HAP-1 (cell line): Measurements from ENCODE around the gene MOV10L1.
A peak's percentile ranks its signal among the peaks of the same experiment; 100 is the strongest.

Source experiments
- DNase-seq, 2 experiments: peaks; one replicate each; pipeline ENCODE4 v3.0.0-alpha.2; 2016 to 2020; ENCODE audit warnings: low spot score in 2 of 2
- H3K27me3 ChIP-seq: fragments of 250-450 bp; sonication (Bioruptor Pico); 2 replicates; pipeline ENCODE4 v1.5.1; 2020; ENCODE audit warnings: low read depth, mild to moderate bottlenecking, moderate library complexity
- H3K36me3 ChIP-seq: fragments of 250-450 bp; sonication (Bioruptor Pico); replicated peaks from 2 replicates; pipeline ENCODE4 v1.5.1; 2020; ENCODE audit warnings: mild to moderate bottlenecking
- H3K4me1 ChIP-seq: fragments of 250-450 bp; sonication (Bioruptor Pico); 2 replicates; pipeline ENCODE4 v1.5.1; 2020; ENCODE audit warnings: mild to moderate bottlenecking
- H3K4me3 ChIP-seq: fragments of 250-450 bp; sonication (Bioruptor Pico); 2 replicates; pipeline ENCODE4 v1.5.1; 2020; ENCODE audit warnings: mild to moderate bottlenecking, moderate library complexity
- H3K9me3 ChIP-seq: fragments of 250-450 bp; sonication (Bioruptor Pico); 2 replicates; pipeline ENCODE4 v1.5.1; 2020; ENCODE audit warnings: mild to moderate bottlenecking, moderate library complexity
- in situ Hi-C: fragments of 300-500 bp; cut with MboI; formaldehyde crosslinking; loops from 3 replicates; pipeline ENCODE4 v1.14.3; 2020; ENCODE audit warnings: low sequenced_read_pairs, inconsistent platforms, mixed read lengths

Gene MOV10L1

DNA sequence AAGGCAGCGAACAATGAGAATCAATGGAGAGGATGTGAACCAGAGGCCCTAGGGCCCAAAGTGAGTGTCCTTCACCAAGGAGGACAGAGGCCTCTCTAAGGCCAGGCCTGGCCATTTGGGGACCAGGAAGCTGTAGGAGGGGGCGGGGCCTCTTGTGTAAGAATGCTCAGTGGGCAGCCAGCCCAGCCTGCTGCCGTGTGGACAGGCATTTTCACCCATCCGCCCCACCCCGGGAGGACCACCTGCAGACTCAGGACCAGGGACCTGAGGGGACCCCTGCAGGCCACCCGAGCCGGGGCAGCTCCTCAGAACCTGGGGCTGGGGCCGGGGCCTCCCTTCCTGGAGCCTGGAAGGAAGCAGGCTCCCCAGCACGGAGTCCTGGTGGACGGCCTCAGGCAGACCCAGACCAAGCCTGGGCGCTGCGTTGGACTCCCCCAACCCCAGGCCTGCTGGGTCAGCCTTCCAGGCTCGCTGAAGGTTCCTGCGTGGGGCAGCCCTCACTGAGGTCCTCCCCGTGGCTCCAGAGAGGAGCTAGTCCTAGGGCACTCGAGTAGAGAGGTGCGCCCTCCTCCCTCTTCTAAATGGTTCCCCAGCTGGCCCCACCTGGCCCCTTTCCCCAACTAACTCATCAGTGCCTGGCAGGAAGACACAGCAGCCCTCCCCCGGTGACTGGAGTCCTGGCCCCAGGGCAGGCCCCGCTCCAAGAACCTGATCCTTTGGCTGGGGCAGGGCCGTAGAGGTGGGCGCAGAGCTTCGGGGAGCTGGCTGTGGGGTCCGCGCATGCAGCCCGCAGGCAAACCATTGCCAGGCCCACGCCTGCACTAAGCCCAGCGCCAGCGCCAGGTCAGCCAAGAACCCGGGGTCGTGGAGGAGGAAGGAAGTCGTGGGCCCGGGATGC, 94.4 kb downstream of the MOV10L1 start:
- in situ Hi-C loops, result no loop called here

DNA sequence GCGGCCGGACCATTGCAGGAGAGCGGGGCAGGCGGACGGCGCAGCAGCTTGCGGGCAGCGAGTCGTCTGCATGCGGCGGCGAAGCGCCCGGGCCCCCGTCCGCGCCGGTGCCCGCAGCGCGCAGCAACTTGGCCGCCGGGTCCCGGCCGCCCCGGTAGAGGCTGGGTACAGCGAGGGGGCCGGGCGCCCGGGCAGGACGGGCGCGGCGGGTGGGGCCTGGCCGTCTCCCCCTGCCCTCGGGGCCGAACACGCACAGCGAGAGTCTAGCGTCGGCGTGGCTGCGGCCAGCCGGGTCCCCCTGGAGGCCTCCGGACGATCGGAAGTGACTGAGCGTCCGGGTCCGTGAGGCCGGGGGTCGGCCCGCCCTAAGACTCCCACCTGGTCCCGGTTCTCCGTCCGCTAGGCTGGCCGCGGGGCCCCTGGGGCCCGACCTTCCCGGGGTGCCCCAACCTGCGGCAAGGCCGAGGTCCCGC, 95.1 kb downstream of the MOV10L1 start:
- H3K27me3 ChIP-seq, result no peaks in the 10 kb centered on the region
- in situ Hi-C loops, result no loop called here
- H3K4me1 ChIP-seq, result peaks cover 11% of the 10 kb centered on the region
- no peak for DNase-seq
- peak overlapping the region; percentile 21; the same call in 1 of the 2 replicates for H3K4me3 ChIP-seq
- no peaks in the 10 kb centered on the region for H3K9me3 ChIP-seq
- peaks cover 13% of the 10 kb centered on the region for H3K36me3 ChIP-seq

More for the DNA sequence above, 94.4 kb downstream of the MOV10L1 start:
- H3K27me3 ChIP-seq, result no peaks in the 10 kb centered on the region
- H3K36me3 ChIP-seq, result peaks cover 12% of the 10 kb centered on the region
- H3K4me1 ChIP-seq, result peaks cover 6% of the 10 kb centered on the region; the same call in 1 of the 2 replicates
- no peak for DNase-seq
- no peaks in the 10 kb centered on the region for H3K9me3 ChIP-seq
- H3K4me3 ChIP-seq, result no peak overlapping the region

GRCh38 chr22:50185375-50186087, 95.7 kb downstream of the MOV10L1 start, which contains the start of gene TRABD:
Gene TRABD (plus strand): TSS chr22:50185913. CDS start chr22:50193061, 7,148 bp downstream.
- Histone ChIP-seq H3K4me3 (peak within 1 kb of the TSS; percentile 58), H3K4me1 (peaks cover 17% of the 10 kb centered on the region), H3K9me3 (no peaks in the 10 kb centered on the region), H3K36me3 (peaks cover 13% of the 10 kb centered on the region), H3K27me3 (no peaks in the 10 kb centered on the region)
- peak; percentile 84 to 91 for DNase-seq
- in situ Hi-C loops, result no loop called here

DNA sequence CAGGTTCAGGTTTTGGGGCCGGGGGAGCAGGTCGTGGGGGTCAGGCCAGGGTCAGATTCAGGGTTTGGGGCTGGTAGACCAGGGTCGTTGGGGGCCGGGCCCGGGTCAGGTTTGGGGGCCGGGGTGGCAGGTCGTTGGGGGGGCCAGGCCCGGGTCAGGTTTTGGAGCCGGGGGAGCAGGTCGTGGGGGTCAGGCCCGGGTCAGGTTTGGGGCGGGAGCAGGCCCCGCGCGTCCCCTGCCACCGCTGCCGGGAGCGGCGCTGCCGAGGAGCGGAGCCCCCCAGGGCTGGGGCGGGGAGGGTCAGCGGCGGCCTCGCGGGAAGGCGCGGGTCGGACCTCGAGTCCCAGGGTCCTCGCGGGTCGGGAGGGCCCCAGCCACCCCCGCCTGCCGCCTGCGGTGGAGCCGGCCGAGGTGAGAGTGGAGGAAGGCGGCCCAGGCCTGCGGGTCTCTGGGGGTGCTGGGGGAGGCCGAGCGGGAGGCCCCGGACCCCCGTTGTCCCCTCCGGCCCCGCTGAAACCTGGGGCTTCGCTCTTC, 96.4 kb downstream of the MOV10L1 start:
- H3K9me3 ChIP-seq, result no peaks in the 10 kb centered on the region
- in situ Hi-C loops, result no loop called here
- H3K36me3 ChIP-seq, result peaks cover 15% of the 10 kb centered on the region
- peak overlapping the region; percentile 58 for H3K4me3 ChIP-seq
- peaks cover 21% of the 10 kb centered on the region for H3K4me1 ChIP-seq
- H3K27me3 ChIP-seq, result no peaks in the 10 kb centered on the region
- DNase-seq, result no peak

DNA sequence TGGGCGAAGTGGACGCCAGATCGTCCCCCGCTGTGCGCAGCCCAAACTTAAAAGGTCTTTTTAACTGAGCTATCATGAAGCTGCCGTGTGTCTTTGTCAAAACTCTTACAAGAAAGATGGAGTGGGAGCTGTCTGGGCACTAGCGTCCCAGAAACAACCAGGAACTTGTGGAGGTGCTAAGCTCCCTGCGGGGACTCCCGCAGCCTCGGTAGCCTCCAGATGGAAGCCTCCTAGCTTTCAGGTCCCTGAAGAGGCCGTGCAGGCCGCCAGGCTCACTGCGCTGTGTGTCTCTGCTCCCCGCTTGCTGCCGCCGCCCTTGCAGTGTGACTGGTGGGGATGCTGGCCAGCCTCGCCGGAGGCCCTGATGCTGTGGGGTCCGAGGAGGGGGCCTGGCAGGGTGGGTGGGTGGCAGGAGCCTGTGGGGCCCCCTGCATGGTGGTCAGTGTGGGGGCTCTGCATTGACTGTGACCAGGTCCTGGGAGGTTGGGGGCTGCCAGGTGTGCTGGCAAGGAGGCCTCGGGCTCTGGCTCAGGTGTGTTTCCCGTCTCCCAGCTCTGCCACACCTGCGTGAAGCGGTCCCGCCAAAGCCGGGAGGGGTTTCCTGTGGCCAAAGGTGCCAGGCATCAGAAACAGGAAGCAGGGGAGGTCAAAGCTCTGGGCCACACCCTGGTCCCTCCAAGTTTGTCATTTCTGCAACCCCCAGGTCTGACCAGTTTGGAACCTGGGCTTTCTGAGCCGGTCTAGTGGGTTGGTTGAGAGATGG, 97.1 kb downstream of the MOV10L1 start:
- H3K36me3 ChIP-seq, result peaks cover 22% of the 10 kb centered on the region
- H3K27me3 ChIP-seq, result no peaks in the 10 kb centered on the region
- peaks cover 21% of the 10 kb centered on the region for H3K4me1 ChIP-seq
- H3K4me3 ChIP-seq, result peak overlapping the region; percentile 58
- in situ Hi-C loops, result no loop called here
- H3K9me3 ChIP-seq, result no peaks in the 10 kb centered on the region
- no peak for DNase-seq

DNA sequence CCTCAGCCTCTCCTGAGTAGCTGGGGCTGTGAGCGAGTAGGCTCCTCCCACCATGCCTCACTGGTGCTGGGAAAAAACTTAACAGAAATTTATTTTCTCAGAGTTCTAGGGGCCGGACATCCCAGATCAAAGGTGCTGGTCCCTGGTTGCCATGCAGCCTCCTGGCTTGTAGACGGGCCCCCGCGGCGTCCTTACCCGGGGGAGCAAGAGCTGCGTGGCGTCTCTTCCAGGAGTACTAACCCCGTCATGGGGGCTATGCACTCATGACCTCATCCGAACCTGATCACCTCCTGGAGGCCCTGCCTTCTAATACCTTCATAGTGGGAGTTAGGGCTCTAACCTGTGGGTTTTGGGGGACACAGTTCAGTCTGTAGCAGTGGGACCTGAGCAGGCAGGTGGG, 98.5 kb downstream of the MOV10L1 start:
- DNase-seq, result no peak
- in situ Hi-C loops, result no loop called here
- Histone ChIP-seq H3K27me3 (no peaks in the 10 kb centered on the region), H3K36me3 (peaks cover 31% of the 10 kb centered on the region), H3K4me3 (no peak overlapping the region), H3K9me3 (no peaks in the 10 kb centered on the region), H3K4me1 (peaks cover 21% of the 10 kb centered on the region)

DNA sequence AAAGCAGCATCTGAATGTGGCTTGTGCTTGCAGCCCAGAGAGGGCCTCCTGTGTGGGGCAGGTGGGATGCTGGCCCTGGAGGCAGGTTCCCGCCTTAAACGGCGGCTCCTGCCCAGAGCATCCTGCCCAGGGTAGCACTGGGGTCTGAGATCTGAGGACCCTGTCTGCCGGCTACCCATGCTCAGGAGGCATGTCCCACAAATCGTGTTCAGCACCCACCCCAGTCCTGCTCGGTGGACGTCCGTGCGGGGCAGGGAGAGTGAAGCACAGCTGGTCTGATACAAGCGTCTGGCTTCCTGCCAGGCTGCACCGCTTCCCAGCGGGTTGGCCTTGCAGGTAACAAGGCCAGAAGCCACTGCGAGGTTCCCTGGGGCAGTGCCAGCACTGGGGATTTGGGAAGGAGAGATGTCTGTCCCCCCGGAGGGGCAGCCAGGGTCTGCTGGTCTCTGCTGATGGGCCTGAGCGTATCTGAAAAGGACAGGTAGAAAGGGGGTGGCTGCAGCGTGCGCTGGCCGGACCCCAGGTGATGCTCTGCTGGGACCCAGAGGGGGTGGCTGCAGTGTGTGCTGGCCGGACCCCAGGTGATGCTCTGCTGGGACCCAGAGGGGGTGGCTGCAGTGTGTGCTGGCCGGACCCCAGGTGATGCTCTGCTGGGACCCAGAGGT, 99.5 kb downstream of the MOV10L1 start:
- in situ Hi-C loops, result no loop called here
- DNase-seq, result no peak
- H3K4me1 ChIP-seq, result peaks cover 21% of the 10 kb centered on the region
- H3K36me3 ChIP-seq, result peaks cover 37% of the 10 kb centered on the region
- H3K4me3 ChIP-seq, result no peak overlapping the region
- no peaks in the 10 kb centered on the region for H3K27me3 ChIP-seq
- H3K9me3 ChIP-seq, result no peaks in the 10 kb centered on the region

DNA sequence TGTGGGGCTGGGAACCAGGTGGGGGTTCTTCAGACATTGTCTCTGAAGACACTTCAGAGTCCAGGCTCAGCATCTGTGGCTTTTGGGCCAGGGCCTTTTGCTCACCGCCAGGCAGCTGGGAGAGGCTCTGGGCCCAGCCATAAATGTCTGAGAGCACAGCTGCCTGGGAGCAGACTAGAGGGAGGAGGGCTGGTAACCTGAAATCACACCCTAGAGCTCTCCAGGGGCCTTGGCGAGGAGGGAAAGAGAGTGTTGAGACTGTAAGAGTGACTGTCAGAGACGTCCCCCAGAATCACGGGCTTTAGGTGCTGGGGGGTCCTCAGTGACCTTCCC, 100.0 kb downstream of the MOV10L1 start:
- no peak for DNase-seq
- peaks cover 21% of the 10 kb centered on the region for H3K4me1 ChIP-seq
- H3K9me3 ChIP-seq, result no peaks in the 10 kb centered on the region
- peak overlapping the region; percentile 26 for H3K4me3 ChIP-seq
- no peaks in the 10 kb centered on the region for H3K27me3 ChIP-seq
- H3K36me3 ChIP-seq, result peaks cover 42% of the 10 kb centered on the region
- in situ Hi-C loops, result no loop called here

GRCh38 chr22:50190182-50190940, 100.6 kb downstream of the MOV10L1 start:
- peak overlapping the region; percentile 26 for H3K4me3 ChIP-seq
- peaks cover 19% of the 10 kb centered on the region for H3K4me1 ChIP-seq
- peak; percentile 44 to 81 for DNase-seq
- H3K27me3 ChIP-seq, result no peaks in the 10 kb centered on the region
- H3K36me3 ChIP-seq, result peaks cover 46% of the 10 kb centered on the region
- H3K9me3 ChIP-seq, result no peaks in the 10 kb centered on the region
- in situ Hi-C loops, result no loop called here

GRCh38 chr22:50190941-50191741, 101.3 kb downstream of the MOV10L1 start:
- in situ Hi-C loops, result no loop called here
- Histone ChIP-seq H3K9me3 (no peaks in the 10 kb centered on the region), H3K4me3 (peak overlapping the region; percentile 26), H3K27me3 (no peaks in the 10 kb centered on the region), H3K4me1 (peaks cover 19% of the 10 kb centered on the region), H3K36me3 (peaks cover 52% of the 10 kb centered on the region)
- DNase-seq, result no peak

DNA sequence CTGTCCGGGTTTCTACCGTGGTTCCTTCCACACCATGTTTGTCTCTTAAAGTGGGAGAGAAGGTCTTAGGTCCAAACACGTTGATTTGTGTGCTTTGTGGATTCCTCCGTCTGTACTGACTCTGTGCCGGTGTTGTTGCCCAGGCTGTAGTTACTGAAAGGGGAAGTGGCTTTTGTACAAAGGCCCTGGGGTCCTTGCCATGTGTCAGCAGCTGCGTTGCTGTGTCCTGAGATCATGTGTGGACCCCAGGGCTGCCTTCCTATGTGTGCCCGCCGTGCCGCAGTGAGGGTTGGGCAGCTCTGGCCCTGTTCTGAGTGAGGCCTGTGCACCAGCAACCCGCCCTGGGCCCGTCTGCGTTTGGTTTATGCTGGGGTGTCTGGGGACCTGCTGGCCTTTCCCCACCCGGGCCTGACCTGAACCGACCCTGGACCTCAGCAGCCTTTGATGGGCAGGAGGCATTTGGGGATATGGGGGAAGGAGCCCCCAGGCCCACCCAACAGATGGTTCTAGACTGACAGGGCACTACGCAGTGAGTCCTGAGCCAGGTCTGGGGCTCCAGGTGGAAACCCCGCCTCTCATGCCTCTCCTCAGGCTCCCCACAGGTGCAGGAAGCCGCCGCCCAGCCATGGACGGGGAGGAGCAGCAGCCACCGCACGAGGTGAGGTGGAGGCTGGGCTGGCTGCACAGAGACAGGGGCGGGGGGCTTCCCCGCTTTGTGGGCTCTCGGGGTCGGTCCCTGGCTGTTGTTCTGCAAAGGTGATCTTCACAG, 102.8 kb downstream of the MOV10L1 start:
- Histone ChIP-seq H3K36me3 (peaks cover 59% of the 10 kb centered on the region), H3K9me3 (no peaks in the 10 kb centered on the region), H3K27me3 (no peaks in the 10 kb centered on the region), H3K4me3 (no peak overlapping the region), H3K4me1 (peaks cover 15% of the 10 kb centered on the region)
- in situ Hi-C loops, result no loop called here
- no peak for DNase-seq
